ENCODE measurements around the gene TNPO1. TPM values are rescaled to one million over a fixed set of nuclear protein-coding genes. Genes with fewer than 3 reads are reported as not detected.

TNPO1 gene
- total and polyA plus RNA-seq, 2 of the 8 experiments (the other 6 are each of a cell fraction or from before 2014, with no cell fraction given) = 38.5 to 211 TPM

DNA sequence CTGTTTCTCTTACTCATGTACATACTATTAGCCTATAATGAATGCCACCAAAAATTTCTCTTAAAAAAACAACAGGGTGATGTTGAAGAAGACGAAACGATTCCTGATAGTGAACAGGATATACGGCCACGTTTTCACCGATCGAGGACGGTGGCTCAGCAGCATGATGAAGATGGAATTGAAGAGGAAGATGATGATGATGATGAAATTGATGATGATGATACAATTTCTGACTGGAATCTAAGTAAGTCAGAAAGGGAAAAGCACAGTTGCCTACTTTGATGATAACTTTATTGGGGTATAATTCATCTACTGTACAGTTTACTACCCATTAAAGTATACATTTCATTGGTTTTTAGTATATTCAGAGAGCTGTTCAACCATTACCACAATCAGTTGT is 66.5 kb downstream of the TNPO1 start:
- WGBS, 2 experiments (ENCODE audit: extremely low coverage in 1 of 2, insufficient coverage in 1 of 2, insufficient read length in 1 of 2, insufficient replicate concordance in 2 of 2, low coverage in 1 of 2, low lambda C conversion rate in 2 of 2, missing lambda C conversion rate in 1 of 2) = 95% methylated on average over 7 of the region's 7 CpGs; no CpG with 5 or more reads in 1 of the 2 experiments
- DNase-seq (ENCODE audit: low read depth in 1 of 2, low spot score in 2 of 2) (no peak), FAIRE-seq (no peak)
- Histone ChIP-seq H3K4me1 (replicated peaks in 1 of 4; ENCODE audit: control insufficient read depth in 3 of 4, insufficient read depth in 4 of 4, low read length in 3 of 4) (no peaks in the 10 kb centered on the region), H2BK20ac (ENCODE audit: low read length) (no peak overlapping the region), H2AK5ac (ENCODE audit: low read depth, low read length) (no peak overlapping the region), H3K9ac (replicated peaks in 1 of 4; ENCODE audit: extremely low read depth in 1 of 4, low read depth in 3 of 4, low read length in 3 of 4) (no peak overlapping the region), H3K27ac (ENCODE audit: low read depth, low read length) (no peak overlapping the region), H3K36me3 (ENCODE audit: control insufficient read depth in 2 of 4, insufficient read depth in 4 of 4, low read length in 3 of 4) (peaks cover 11 to 79% (median 47%) of the 10 kb centered on the region in 4 experiments), H3K4me3 (ENCODE audit: extremely low read depth in 1 of 4, insufficient read depth in 2 of 4, low read depth in 3 of 4, low read length in 4 of 4) (no peak overlapping the region), H4K8ac (ENCODE audit: extremely low read depth, insufficient read depth, low read length) (no peak overlapping the region), H3K14ac (ENCODE audit: insufficient read length) (no peak overlapping the region), H4K91ac (replicated peaks; ENCODE audit: insufficient read length, low read length) (no peak overlapping the region), H2AFZ (ENCODE audit: low read length) (no peak overlapping the region), H3K79me2 (ENCODE audit: control insufficient read depth in 1 of 2, insufficient read depth in 2 of 2, low read length in 2 of 2) (peaks cover 0 to 24% of the 10 kb centered on the region in 2 experiments; a peak in 2 of 4 replicates), H3K27me3 (replicated peaks in 1 of 4; ENCODE audit: control insufficient read depth in 3 of 4, extremely low read depth in 1 of 4, insufficient read depth in 3 of 4, low read length in 3 of 4) (no peaks in the 10 kb centered on the region), H4K5ac (ENCODE audit: insufficient read length, low read depth, low read length) (no peak overlapping the region), H2BK5ac (ENCODE audit: low read depth, low read length) (no peak overlapping the region), H2BK120ac (replicated peaks; ENCODE audit: low read depth, low read length) (no peak overlapping the region), H3K79me1 (ENCODE audit: low read depth, low read length) (no peaks in the 10 kb centered on the region; the same call in 1 of the 2 replicates), H2BK12ac (ENCODE audit: low read depth, low read length) (no peak overlapping the region), H3K23me2 (ENCODE audit: low read depth, low read length) (no peaks in the 10 kb centered on the region), H3K4ac (replicated peaks; ENCODE audit: insufficient read length, low read depth, low read length) (no peak overlapping the region), H3K9me3 (ENCODE audit: insufficient read depth in 2 of 2, low read depth in 1 of 2, low read length in 1 of 2) (no peaks in the 10 kb centered on the region), H3K23ac (ENCODE audit: insufficient read length) (no peak overlapping the region), H4K20me1 (replicated peaks in 1 of 2; ENCODE audit: control insufficient read depth in 1 of 2, insufficient read depth in 2 of 2, low read length in 2 of 2) (peaks cover 0 to 4% of the 10 kb centered on the region in 2 experiments), H3K4me2 (ENCODE audit: insufficient read depth in 1 of 2, low read depth in 2 of 2, low read length in 2 of 2) (no peak overlapping the region), H3K56ac (replicated peaks; ENCODE audit: insufficient read length, low read depth, low read length) (no peak overlapping the region), H2BK15ac (ENCODE audit: low read length) (no peak overlapping the region), H3K18ac (ENCODE audit: extremely low read depth, low read length) (no peak overlapping the region)
- ChIA-PET CTCF (ENCODE audit: partially characterized antibody) (no interaction called here), POLR2A (ENCODE audit: partially characterized antibody) (no interaction called here)
- TF ChIP-seq NRF1 (IDR thresholded peaks at IDR 0.05; ENCODE audit: low read depth, low read length) = no peak
- no peak for TF ChIP-seq SIX5 (IDR thresholded peaks at IDR 0.05; ENCODE audit: low read depth, low read length)
- no peak for TF ChIP-seq JUND (IDR thresholded peaks at IDR 0.05; ENCODE audit: low read length)
- TF ChIP-seq NANOG (IDR thresholded peaks at IDR 0.05; ENCODE audit: insufficient read depth, low read depth, low read length, poor library complexity, severe bottlenecking) = no peak
- TF ChIP-seq POLR2AphosphoS5 (IDR thresholded peaks at IDR 0.05; ENCODE audit: low read depth, low read length) = no peak
- TF ChIP-seq RAD21 (IDR thresholded peaks at IDR 0.05 in 1 of 2, conservative IDR thresholded peaks at IDR 0.05 in 1 of 2; ENCODE audit: low read depth in 2 of 2, low read length in 2 of 2) = no peak
- no peak for TF ChIP-seq SUZ12 (IDR thresholded peaks at IDR 0.05; ENCODE audit: low read length)
- no peak for TF ChIP-seq CEBPB (IDR thresholded peaks at IDR 0.05; ENCODE audit: low read depth, low read length)
- TF ChIP-seq SIRT6 (IDR thresholded peaks at IDR 0.05; ENCODE audit: low read length) = no peak
- no peak for TF ChIP-seq TBP (IDR thresholded peaks at IDR 0.05; ENCODE audit: low read depth, low read length)
- no peak for TF ChIP-seq KDM1A (IDR thresholded peaks at IDR 0.05; ENCODE audit: borderline replicate concordance, low read length)
- no peak for TF ChIP-seq PHF8 (conservative IDR thresholded peaks at IDR 0.05; ENCODE audit: low read depth, low read length)
- TF ChIP-seq, protein P1, sequence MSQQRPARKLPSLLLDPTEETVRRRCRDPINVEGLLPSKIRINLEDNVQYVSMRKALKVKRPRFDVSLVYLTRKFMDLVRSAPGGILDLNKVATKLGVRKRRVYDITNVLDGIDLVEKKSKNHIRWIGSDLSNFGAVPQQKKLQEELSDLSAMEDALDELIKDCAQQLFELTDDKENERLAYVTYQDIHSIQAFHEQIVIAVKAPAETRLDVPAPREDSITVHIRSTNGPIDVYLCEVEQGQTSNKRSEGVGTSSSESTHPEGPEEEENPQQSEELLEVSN (IDR thresholded peaks at IDR 0.05) = no peak
- TF ChIP-seq SIN3A (conservative IDR thresholded peaks at IDR 0.05 in 1 of 2, IDR thresholded peaks at IDR 0.05 in 1 of 2; ENCODE audit: low read depth in 1 of 2, low read length in 2 of 2) = no peak

Measured in H1 (cell line).